Large intestine (tissue), 3 donors: ENCODE measurements around the gene PRCC. TPM values are rescaled to one million over a fixed set of nuclear protein-coding genes. Genes with fewer than 3 reads are reported as not detected.
"Not testable (repeated sequence)": the region's sequence is repeated elsewhere in the genome, so short reads cannot be mapped to it uniquely, and the experiment has no call there.

Source experiments
- DNase-seq, 2 donors: peaks; one replicate each; pipeline versions ENCODE4 v3.0.0 to v3.0.0-alpha.2; 2013
- H3K27ac ChIP-seq: one replicate; pipeline ENCODE4 v1.5.1; 2013; ENCODE audit warnings: low read length
- H3K27me3 ChIP-seq: 2 replicates; pipeline ENCODE4 v1.6.1; 2013; ENCODE audit warnings: low read length; ENCODE audit not compliant: control insufficient read depth, insufficient read depth
- H3K36me3 ChIP-seq: 2 replicates; pipeline ENCODE4 v1.6.1; 2013; ENCODE audit warnings: low read length; ENCODE audit not compliant: control insufficient read depth, insufficient read depth
- H3K4me1 ChIP-seq: one replicate; pipeline ENCODE4 v1.6.1; 2013; ENCODE audit warnings: low read length; ENCODE audit not compliant: control insufficient read depth, insufficient read depth
- H3K4me3 ChIP-seq: one replicate; pipeline ENCODE4 v1.5.1; 2013; ENCODE audit warnings: low read length
- H3K9me3 ChIP-seq: one replicate; pipeline ENCODE4 v1.6.1; 2013; ENCODE audit warnings: mild to moderate bottlenecking, low read depth, low read length, moderate library complexity; ENCODE audit not compliant: control insufficient read depth
- WGBS: methylation state at CpG from one replicate; pipeline ENCODE4 v1.1.5; 2013; ENCODE audit warnings: low lambda C conversion rate; ENCODE audit not compliant: insufficient coverage; 5-methylcytosine and 5-hydroxymethylcytosine counted together
- polyA plus RNA-seq: library from polyadenylated mRNA; unstranded; fragments of 120-200 nt; gene quantifications from one replicate; pipeline ENCODE4 v1.2.1, GENCODE V29; 2013

The PRCC gene
- polyA plus RNA-seq, 1 donor: 61.3 TPM

GRCh38 chr1:156757572-156758253, 9.6 kb upstream of the PRCC start:
- H3K4me3 ChIP-seq, H3K4me1 ChIP-seq, DNase-seq, H3K9me3 ChIP-seq, H3K36me3 ChIP-seq, H3K27ac ChIP-seq, H3K27me3 ChIP-seq: not testable (repeated sequence)
- WGBS: no CpG with 5 or more reads among the region's 10 CpGs

DNA sequence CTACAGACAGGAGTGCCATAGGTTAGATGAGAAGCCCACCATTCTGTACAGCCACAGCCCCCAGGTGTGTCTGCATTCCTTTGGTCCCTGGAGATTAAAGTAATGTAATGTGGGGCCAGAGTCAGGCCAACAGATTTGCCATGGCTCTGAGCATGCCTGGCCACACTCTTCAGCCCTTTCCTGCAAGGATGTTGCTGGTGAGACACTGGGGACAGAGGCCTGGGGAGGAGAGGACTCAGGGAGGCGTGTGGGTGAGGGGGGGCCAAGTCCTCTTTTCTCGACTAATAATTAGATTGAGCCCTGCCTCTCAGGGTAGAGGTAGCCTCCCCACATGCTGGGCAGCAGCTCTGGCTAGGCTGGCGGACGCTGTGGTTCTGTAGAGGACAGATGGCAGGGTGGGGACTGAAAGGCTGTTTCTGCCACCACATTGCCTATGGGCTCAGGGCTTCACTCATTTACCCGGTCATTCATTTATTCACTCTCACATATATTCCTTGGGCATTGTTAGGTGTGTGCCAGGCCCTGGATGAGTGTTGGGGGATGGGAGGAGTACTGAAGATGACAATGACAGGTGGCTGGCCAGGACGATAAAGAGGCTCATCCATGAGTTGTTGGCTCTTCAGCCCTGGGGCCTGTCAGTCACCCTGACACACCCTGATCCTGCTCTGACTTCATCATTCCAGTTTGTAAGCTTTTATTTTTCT, 7.1 kb upstream of the PRCC start:
- Histone ChIP-seq H3K9me3 (no peaks in the 10 kb centered on the region), H3K36me3 (peaks cover 2% of the 10 kb centered on the region), H3K4me3 (no peak overlapping the region), H3K4me1 (no peaks in the 10 kb centered on the region), H3K27me3 (no peaks in the 10 kb centered on the region), H3K27ac (no peak overlapping the region)
- no peak for DNase-seq
- no CpG with 5 or more reads among the region's 6 CpGs for WGBS

DNA sequence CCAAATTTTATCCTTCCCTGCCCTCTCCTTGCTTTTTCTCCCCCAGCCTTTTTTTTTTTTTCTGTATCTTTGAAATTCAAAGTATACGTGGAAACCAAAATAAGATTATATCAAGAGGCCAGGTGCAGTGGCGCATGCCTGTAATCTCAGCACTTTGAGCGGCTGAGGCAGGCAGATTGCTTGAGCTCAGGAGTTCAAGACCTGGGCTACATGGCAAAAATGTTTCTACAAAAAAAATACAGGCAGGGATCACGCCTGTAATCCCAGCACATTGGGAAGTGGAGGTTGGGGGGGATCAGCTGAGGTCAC, 6.6 kb upstream of the PRCC start:
- H3K4me3 ChIP-seq: no peak overlapping the region
- DNase-seq: no peak
- peaks cover 3% of the 10 kb centered on the region for H3K4me1 ChIP-seq
- H3K27me3 ChIP-seq: no peaks in the 10 kb centered on the region
- H3K9me3 ChIP-seq: no peaks in the 10 kb centered on the region
- H3K27ac ChIP-seq: no peak overlapping the region
- no CpG with 5 or more reads among the region's 4 CpGs for WGBS
- H3K36me3 ChIP-seq: no peaks in the 10 kb centered on the region

DNA sequence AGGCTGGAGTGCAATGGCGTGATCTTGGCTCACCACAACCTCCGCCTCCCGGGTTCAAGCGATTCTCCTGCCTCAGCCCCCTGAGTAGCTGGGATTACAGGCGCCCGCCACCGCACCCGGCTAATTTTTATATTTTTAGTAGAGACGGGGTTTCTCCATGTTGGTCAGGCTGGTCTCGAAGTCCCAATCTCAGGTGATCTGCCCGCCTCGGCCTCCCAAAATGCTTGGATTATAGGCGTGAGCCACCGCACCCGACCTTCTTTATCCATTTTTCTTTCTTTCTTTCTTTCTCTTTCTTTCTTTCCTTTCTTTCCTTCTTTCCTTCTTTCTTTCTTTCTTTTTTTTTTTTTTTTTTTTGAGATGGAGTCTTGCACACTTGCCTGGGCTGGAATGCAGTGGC, 2.2 kb upstream of the PRCC start:
- 100% methylated on average over 5 of the region's 15 CpGs for WGBS
- peaks cover 12% of the 10 kb centered on the region for H3K4me1 ChIP-seq
- not testable (repeated sequence) for H3K27me3 ChIP-seq, H3K36me3 ChIP-seq, H3K27ac ChIP-seq, H3K9me3 ChIP-seq, DNase-seq, H3K4me3 ChIP-seq

DNA sequence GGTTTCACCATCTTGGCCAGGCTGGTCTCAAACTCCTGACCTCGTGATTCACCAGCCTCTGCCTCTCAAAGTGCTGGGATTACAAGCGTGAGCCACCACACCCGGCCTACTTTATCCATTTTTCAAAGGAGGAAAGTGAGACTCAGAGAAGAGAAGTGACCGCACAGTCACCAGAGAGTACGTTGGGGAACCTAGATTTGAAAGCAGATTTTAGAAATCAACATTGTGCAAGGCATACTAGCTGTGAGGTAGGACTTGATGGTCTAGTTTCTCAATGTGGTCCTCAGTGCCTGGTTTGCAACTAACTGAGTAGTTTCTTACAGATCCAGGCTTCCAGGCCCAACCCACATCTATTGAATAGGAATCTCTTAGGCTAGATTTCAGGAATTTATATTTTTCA, 1.7 kb upstream of the PRCC start:
- Histone ChIP-seq H3K9me3 (no peaks in the 10 kb centered on the region), H3K4me3 (peak overlapping the region; percentile 74), H3K27me3 (no peaks in the 10 kb centered on the region), H3K4me1 (peaks cover 12% of the 10 kb centered on the region), H3K36me3 (peaks cover 6% of the 10 kb centered on the region), H3K27ac (peak overlapping the region; percentile 92)
- WGBS: 93% methylated on average over 3 of the region's 5 CpGs
- no peak for DNase-seq

- H3K9me3 ChIP-seq: no peaks in the 10 kb centered on the region
- H3K4me1 ChIP-seq: peaks cover 15% of the 10 kb centered on the region
- peak overlapping the region; percentile 74 for H3K4me3 ChIP-seq
- peak overlapping the region; percentile 92 for H3K27ac ChIP-seq
- DNase-seq: no peak
- peaks cover 14% of the 10 kb centered on the region for H3K36me3 ChIP-seq
- WGBS: 40% methylated on average over 1 of the region's 14 CpGs
- no peaks in the 10 kb centered on the region for H3K27me3 ChIP-seq
Observed at GRCh38 chr1:156766298-156767100, 836 bp upstream of the PRCC start.

GRCh38 chr1:156767879-156768604, 707 bp downstream of the PRCC start:
- peak overlapping the region; percentile 98 for H3K4me3 ChIP-seq
- 0% methylated on average over 1 of the region's 31 CpGs for WGBS
- peak in 1 of 2 donors; percentile 50 for DNase-seq
- H3K4me1 ChIP-seq: peaks cover 18% of the 10 kb centered on the region
- peak overlapping the region; percentile 92 for H3K27ac ChIP-seq
- H3K9me3 ChIP-seq: no peaks in the 10 kb centered on the region
- peaks cover 14% of the 10 kb centered on the region for H3K36me3 ChIP-seq
- H3K27me3 ChIP-seq: no peaks in the 10 kb centered on the region

DNA sequence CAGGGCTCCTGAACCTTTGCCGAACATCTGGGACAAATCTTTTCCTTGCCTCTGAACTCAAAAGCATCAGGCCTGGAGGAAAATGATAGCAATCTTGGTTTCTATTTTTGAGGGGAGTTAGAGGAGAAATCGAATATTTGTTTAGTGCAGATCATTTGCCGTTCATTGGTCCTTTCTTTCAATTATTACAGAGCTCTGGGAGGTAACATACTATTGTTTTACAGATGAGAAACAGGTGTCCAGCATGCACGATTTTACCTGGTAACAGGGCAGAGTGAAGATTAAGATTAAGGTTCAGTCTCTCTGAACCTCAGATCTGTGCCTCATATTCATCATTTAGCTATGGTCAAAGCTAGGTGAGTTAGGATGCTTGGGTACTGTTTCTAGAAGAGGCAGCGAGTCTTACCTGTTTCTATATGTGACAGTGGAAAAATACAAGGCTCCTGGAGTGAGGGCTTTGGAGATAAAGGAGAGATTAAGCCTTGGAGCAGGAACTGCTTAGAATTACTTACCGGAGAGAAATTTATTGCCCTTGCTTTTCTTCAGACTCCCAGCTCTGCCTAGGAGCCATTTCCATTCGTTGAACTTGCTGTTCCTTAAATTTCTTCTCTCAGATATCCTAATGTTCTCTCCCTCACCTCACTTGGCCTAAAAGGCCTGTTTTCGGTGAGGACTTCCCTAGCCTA, 1.4 kb downstream of the PRCC start:
- Histone ChIP-seq H3K27ac (peak overlapping the region; percentile 23), H3K36me3 (peaks cover 18% of the 10 kb centered on the region), H3K27me3 (no peaks in the 10 kb centered on the region), H3K9me3 (no peaks in the 10 kb centered on the region), H3K4me3 (peak overlapping the region; percentile 98), H3K4me1 (peaks cover 25% of the 10 kb centered on the region)
- 12% methylated on average over 3 of the region's 8 CpGs for WGBS
- peak in 1 of 2 donors; percentile 35 for DNase-seq

- H3K36me3 ChIP-seq: peaks cover 21% of the 10 kb centered on the region
- H3K4me3 ChIP-seq: no peak overlapping the region
- DNase-seq: no peak
- 86% methylated on average over 2 of the region's 3 CpGs for WGBS
- peaks cover 19% of the 10 kb centered on the region for H3K4me1 ChIP-seq
- no peaks in the 10 kb centered on the region for H3K9me3 ChIP-seq
- no peak overlapping the region for H3K27ac ChIP-seq
- no peaks in the 10 kb centered on the region for H3K27me3 ChIP-seq
Observed at GRCh38 chr1:156772222-156772621, 4.9 kb downstream of the PRCC start.
